Measurements from ENCODE around the gene HNRNPK. TPM values are rescaled to one million over a fixed set of nuclear protein-coding genes. Genes with fewer than 3 reads are reported as not detected.

HNRNPK gene
- polyA plus RNA-seq, 3 donors = 307 to 743 (median 645) TPM

GRCh38 chr9:83965350-83966208, 14.4 kb downstream of the HNRNPK start:
- peaks cover 8% of the 10 kb centered on the region for H3K4me1 Mint-ChIP-seq
- H3K4me2 ChIP-seq (replicated peaks; ENCODE audit: extremely low read depth, low read length, poor library complexity, severe bottlenecking) = no peak overlapping the region
- H3K27ac ChIP-seq (ENCODE audit: low read depth in 1 of 2, low read length in 2 of 2) = peak overlapping the region; percentile 6 to 36
- intact Hi-C loops (cut with micrococcal nuclease) = no loop called here
- WGBS (ENCODE audit: insufficient coverage) = 92% methylated on average over 6 of the region's 11 CpGs
- DNase-seq = no peak
- H3K4me3 Mint-ChIP-seq = no peak overlapping the region
- H3K27me3 Mint-ChIP-seq (ENCODE audit: low read depth in 3 of 3) = peaks cover 0 to 4% (median 0%) of the 10 kb centered on the region in 3 donors
- peaks cover 0 to 2% (median 0%) of the 10 kb centered on the region in 7 donors for H3K9me3 Mint-ChIP-seq
- H3K36me3 ChIP-seq (replicated peaks in 1 of 2; ENCODE audit: control insufficient read depth in 1 of 2, insufficient read depth in 2 of 2, low read length in 2 of 2) = peaks cover 34 to 45% of the 10 kb centered on the region in 2 donors
- H3K9me3 ChIP-seq (replicated peaks in 1 of 2; ENCODE audit: control insufficient read depth in 1 of 2, insufficient read depth in 1 of 2, low read length in 2 of 2) = no peaks in the 10 kb centered on the region
- peaks cover 58% of the 10 kb centered on the region for H4K20me1 ChIP-seq (ENCODE audit: insufficient read depth, low read length)
- peaks cover 6% of the 10 kb centered on the region for H3K79me2 ChIP-seq (ENCODE audit: insufficient read depth, low read length)
- H3K36me3 Mint-ChIP-seq = peaks cover 39 to 47% of the 10 kb centered on the region in 2 donors
- no peaks in the 10 kb centered on the region for H3K4me1 ChIP-seq (ENCODE audit: control insufficient read depth in 1 of 2, insufficient read depth in 2 of 2, low read length in 2 of 2)
- no peaks in the 10 kb centered on the region for H3K27me3 ChIP-seq (ENCODE audit: control insufficient read depth in 2 of 2, insufficient read depth in 2 of 2, low read length in 2 of 2)
- H3K9ac ChIP-seq (ENCODE audit: insufficient read depth, low read length, poor library complexity, severe bottlenecking) = no peak overlapping the region
- no peak for TF ChIP-seq CTCF (IDR thresholded peaks at IDR 0.05)
- H2AFZ ChIP-seq (ENCODE audit: insufficient read depth, low read depth, low read length, poor library complexity, severe bottlenecking) = no peak overlapping the region
- no peak overlapping the region for H3K4me3 ChIP-seq (replicated peaks in 1 of 3; ENCODE audit: low read depth in 2 of 3, low read length in 3 of 3)
- H3K27ac Mint-ChIP-seq = peak overlapping the region in 4 of 7 donors; percentile 12 to 67 (median 44)

DNA sequence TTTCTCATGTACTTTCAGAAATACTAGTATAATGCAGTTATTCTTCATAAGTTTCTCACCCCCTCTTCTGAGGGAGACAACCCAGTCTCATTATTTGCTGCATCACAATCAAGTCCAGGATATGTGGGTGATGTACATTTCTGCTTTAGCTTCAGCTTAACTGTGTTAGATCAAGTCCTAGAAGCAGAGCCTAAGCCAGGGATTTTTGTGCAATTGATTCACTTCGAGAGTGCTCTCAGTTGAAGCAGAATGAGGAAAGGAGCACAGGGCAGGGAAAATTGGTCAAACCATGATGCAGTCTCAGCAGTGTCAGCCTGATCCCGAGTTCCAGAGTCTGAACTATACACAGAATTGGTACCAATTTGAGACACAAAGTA, 15.1 kb downstream of the HNRNPK start:
- peak overlapping the region in 1 of 2 donors; percentile 36 for H3K27ac ChIP-seq (ENCODE audit: low read depth in 1 of 2, low read length in 2 of 2)
- Mint-ChIP-seq H3K4me1 (peaks cover 8% of the 10 kb centered on the region), H3K4me3 (no peak overlapping the region), H3K27ac (peak overlapping the region in 3 of 7 donors; percentile 42 to 67 (median 47)), H3K9me3 (peaks cover 0 to 2% (median 0%) of the 10 kb centered on the region in 7 donors), H3K27me3 (ENCODE audit: low read depth in 3 of 3) (peaks cover 0 to 4% (median 0%) of the 10 kb centered on the region in 3 donors), H3K36me3 (peaks cover 33 to 41% of the 10 kb centered on the region in 2 donors)
- intact Hi-C loops (cut with micrococcal nuclease) = no loop called here
- no peak overlapping the region for H3K9ac ChIP-seq (ENCODE audit: insufficient read depth, low read length, poor library complexity, severe bottlenecking)
- H3K4me2 ChIP-seq (replicated peaks; ENCODE audit: extremely low read depth, low read length, poor library complexity, severe bottlenecking) = no peak overlapping the region
- WGBS (ENCODE audit: insufficient coverage) = 80% methylated on average over 1 of the region's 2 CpGs
- no peak overlapping the region for H2AFZ ChIP-seq (ENCODE audit: insufficient read depth, low read depth, low read length, poor library complexity, severe bottlenecking)
- peaks cover 28 to 39% of the 10 kb centered on the region in 2 donors for H3K36me3 ChIP-seq (replicated peaks in 1 of 2; ENCODE audit: control insufficient read depth in 1 of 2, insufficient read depth in 2 of 2, low read length in 2 of 2)
- no peaks in the 10 kb centered on the region for H3K27me3 ChIP-seq (ENCODE audit: control insufficient read depth in 2 of 2, insufficient read depth in 2 of 2, low read length in 2 of 2)
- no peaks in the 10 kb centered on the region for H3K4me1 ChIP-seq (ENCODE audit: control insufficient read depth in 1 of 2, insufficient read depth in 2 of 2, low read length in 2 of 2)
- peaks cover 52% of the 10 kb centered on the region for H4K20me1 ChIP-seq (ENCODE audit: insufficient read depth, low read length)
- no peak overlapping the region for H3K4me3 ChIP-seq (replicated peaks in 1 of 3; ENCODE audit: low read depth in 2 of 3, low read length in 3 of 3)
- H3K79me2 ChIP-seq (ENCODE audit: insufficient read depth, low read length) = peaks cover under 1% of the 10 kb centered on the region
- no peak for DNase-seq
- H3K9me3 ChIP-seq (replicated peaks in 1 of 2; ENCODE audit: control insufficient read depth in 1 of 2, insufficient read depth in 1 of 2, low read length in 2 of 2) = no peaks in the 10 kb centered on the region
- no peak for TF ChIP-seq CTCF (IDR thresholded peaks at IDR 0.05)

All from CD14-positive monocyte (primary cell).